PC-9 (cell line): Measurements from ENCODE around the gene DHRS4.

Experiments
- EZH2 ChIP-seq: fragments of 200-600 bp; sonication (generic); IDR thresholded peaks from 2 replicates; pipeline ENCODE4 v1.8.0; 2017; ENCODE audit warnings: antibody characterized with exemption, low read depth
- TF ChIP-seq, protein P1 (sequence below): fragments of 200-600 bp; sonication (generic); conservative IDR thresholded peaks from 2 replicates; pipeline ENCODE4 v1.6.1; 2017; ENCODE audit warnings: mixed run types, antibody characterized with exemption, mild to moderate bottlenecking, moderate library complexity

DNA sequence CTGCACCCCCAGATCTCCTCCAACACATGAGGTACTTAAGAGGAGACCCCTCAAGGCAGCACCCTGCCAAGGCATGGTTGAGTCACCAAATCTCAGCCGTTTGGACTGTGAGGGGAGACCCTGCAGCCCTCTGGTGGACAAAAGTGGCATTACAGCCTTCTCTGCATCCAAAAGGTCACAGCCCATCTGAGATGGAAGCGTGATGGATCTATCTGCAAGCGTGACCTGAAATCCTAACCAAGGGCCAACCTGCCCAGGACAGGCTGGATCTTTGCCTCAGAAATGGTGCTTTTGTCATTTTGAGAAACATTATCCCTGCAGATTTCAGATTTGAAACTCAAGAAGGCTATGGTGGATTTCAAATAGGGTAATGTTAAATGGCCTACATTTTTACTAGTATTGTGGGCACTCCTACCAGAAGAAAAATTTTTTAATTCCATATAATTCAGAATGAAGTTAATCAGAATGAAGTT is 23.7 kb upstream of the DHRS4 start:
- no peak for TF ChIP-seq EZH2
- TF ChIP-seq, protein P1, sequence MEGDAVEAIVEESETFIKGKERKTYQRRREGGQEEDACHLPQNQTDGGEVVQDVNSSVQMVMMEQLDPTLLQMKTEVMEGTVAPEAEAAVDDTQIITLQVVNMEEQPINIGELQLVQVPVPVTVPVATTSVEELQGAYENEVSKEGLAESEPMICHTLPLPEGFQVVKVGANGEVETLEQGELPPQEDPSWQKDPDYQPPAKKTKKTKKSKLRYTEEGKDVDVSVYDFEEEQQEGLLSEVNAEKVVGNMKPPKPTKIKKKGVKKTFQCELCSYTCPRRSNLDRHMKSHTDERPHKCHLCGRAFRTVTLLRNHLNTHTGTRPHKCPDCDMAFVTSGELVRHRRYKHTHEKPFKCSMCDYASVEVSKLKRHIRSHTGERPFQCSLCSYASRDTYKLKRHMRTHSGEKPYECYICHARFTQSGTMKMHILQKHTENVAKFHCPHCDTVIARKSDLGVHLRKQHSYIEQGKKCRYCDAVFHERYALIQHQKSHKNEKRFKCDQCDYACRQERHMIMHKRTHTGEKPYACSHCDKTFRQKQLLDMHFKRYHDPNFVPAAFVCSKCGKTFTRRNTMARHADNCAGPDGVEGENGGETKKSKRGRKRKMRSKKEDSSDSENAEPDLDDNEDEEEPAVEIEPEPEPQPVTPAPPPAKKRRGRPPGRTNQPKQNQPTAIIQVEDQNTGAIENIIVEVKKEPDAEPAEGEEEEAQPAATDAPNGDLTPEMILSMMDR: peak; percentile 89
